ENCODE measurements around the gene PRKN.

PRKN gene

DNA sequence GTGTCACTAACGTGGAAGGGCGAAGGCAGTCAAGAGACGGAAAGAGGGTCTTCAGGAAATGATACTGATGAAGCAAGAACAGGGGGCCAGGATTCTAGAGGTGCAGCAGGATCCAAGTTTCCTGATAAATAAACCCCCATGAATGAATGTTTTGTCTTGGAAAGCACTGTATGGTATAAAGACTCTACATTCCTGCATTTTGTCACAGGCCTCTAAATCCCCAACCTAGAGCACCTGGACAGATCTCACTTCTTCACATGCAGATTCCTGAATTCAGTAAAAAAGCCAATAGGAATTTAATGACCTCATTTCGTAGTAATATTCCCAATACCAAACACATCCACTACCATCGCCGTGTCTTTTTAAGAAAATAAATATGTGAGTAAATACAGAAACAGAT is 577.8 kb downstream of the PRKN start:
- DNase-seq (ENCODE audit: low spot score), result no peak
- TF ChIP-seq, protein P1, sequence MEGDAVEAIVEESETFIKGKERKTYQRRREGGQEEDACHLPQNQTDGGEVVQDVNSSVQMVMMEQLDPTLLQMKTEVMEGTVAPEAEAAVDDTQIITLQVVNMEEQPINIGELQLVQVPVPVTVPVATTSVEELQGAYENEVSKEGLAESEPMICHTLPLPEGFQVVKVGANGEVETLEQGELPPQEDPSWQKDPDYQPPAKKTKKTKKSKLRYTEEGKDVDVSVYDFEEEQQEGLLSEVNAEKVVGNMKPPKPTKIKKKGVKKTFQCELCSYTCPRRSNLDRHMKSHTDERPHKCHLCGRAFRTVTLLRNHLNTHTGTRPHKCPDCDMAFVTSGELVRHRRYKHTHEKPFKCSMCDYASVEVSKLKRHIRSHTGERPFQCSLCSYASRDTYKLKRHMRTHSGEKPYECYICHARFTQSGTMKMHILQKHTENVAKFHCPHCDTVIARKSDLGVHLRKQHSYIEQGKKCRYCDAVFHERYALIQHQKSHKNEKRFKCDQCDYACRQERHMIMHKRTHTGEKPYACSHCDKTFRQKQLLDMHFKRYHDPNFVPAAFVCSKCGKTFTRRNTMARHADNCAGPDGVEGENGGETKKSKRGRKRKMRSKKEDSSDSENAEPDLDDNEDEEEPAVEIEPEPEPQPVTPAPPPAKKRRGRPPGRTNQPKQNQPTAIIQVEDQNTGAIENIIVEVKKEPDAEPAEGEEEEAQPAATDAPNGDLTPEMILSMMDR (IDR thresholded peaks at IDR 0.05; ENCODE audit: borderline replicate concordance, control extremely low read depth, extremely low read depth, insufficient read depth, missing control alignments), result no peak
- in situ Hi-C loops (cut with MboI; ENCODE audit: low sequenced_read_pairs, unreplicated experiment), result no loop called here

DNA sequence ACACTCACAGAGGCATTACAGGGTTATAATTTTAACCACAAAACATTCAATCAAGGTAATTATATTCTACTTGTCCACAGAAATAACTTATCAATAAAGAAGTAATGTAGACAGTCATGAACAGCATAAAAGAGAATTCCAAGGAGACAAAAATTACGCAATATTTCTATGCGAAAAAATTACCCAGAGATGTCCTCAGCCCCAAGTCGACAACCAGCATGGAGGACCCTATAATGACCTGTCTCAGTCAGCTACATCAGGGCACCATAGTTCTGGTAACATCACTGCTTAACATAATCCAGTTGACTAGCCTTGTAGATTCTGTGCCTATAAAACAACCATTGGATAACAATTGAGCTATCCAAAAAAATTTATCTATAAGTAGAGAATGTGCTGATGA is 579.8 kb downstream of the PRKN start:
- in situ Hi-C loops (cut with MboI; ENCODE audit: low sequenced_read_pairs, unreplicated experiment), result no loop called here
- TF ChIP-seq, protein P1 (IDR thresholded peaks at IDR 0.05; ENCODE audit: borderline replicate concordance, control extremely low read depth, extremely low read depth, insufficient read depth, missing control alignments), result no peak
- no peak for DNase-seq (ENCODE audit: low spot score)

DNA sequence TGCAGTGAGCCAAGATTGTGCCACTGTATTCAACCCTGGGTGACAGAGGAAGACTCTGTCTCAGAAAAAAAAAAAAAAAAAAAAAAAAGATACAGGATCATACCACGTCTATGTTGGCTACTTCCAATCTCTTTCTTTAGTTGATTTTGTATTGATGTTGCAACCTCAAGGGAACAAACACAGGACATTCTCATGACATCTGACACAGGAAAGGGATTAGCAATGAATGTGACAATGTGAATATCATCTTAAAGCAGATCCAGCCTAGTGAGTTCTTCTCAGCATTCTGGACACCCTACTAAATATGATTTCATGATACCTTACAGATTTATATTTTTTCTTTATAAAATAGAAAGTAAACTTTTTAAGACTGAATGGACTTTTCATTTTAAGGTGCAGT is 580.3 kb downstream of the PRKN start:
- in situ Hi-C loops (cut with MboI; ENCODE audit: low sequenced_read_pairs, unreplicated experiment), result no loop called here
- DNase-seq (ENCODE audit: low spot score), result no peak
- TF ChIP-seq, protein P1 (IDR thresholded peaks at IDR 0.05; ENCODE audit: borderline replicate concordance, control extremely low read depth, extremely low read depth, insufficient read depth, missing control alignments), result no peak

DNA sequence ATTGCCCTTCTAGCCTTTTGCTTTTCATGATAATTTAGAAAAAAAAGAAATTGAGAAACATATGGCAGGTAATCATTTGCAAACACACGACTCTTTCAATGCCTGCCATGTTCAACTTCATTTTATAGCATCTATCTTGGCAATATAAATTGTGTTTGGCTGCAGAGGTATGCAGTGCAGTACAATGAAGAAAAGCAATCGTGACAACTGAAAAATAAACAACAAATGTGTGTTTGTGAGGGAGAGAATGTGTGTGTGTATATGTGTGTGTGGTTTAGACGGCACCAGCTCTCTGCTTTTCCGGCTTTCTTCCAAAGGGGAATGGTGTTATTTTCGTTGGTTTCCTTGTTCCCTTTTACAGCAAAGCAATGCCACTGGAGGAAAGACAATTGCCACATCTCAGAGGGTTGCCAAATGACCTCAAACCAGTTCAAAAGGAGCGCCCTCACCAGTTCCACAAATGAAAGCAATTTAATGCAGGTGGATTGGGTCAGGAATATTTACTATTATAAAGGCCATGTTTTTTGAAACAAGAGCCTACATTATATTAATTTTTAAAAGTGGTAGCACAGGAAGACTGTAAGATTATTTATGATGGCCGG is 587.2 kb downstream of the PRKN start:
- TF ChIP-seq, protein P1 (IDR thresholded peaks at IDR 0.05; ENCODE audit: borderline replicate concordance, control extremely low read depth, extremely low read depth, insufficient read depth, missing control alignments), result no peak
- in situ Hi-C loops (cut with MboI; ENCODE audit: low sequenced_read_pairs, unreplicated experiment), result no loop called here
- no peak for DNase-seq (ENCODE audit: low spot score)

DNA sequence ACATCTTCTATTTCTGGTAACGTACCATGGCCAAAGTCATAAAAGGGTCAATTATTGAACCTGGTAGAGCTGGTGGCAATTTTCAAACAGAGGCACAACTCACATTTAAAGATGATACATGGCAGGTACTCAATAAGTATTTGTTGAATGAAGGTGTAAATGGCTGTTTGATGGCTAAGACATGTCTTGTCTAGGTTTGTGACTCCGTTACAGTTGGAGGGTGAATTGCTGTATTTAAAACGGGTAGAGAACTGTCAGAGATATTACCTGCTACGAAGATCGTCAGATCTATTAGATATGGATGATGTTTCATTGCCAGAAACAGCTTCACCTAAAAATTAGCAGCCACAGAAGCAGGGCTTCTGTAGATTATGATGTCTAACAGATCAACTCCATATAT is 601.9 kb downstream of the PRKN start:
- TF ChIP-seq, protein P1 (IDR thresholded peaks at IDR 0.05; ENCODE audit: borderline replicate concordance, control extremely low read depth, extremely low read depth, insufficient read depth, missing control alignments), result no peak
- no peak for DNase-seq (ENCODE audit: low spot score)
- in situ Hi-C loops (cut with MboI; ENCODE audit: low sequenced_read_pairs, unreplicated experiment), result no loop called here

DNA sequence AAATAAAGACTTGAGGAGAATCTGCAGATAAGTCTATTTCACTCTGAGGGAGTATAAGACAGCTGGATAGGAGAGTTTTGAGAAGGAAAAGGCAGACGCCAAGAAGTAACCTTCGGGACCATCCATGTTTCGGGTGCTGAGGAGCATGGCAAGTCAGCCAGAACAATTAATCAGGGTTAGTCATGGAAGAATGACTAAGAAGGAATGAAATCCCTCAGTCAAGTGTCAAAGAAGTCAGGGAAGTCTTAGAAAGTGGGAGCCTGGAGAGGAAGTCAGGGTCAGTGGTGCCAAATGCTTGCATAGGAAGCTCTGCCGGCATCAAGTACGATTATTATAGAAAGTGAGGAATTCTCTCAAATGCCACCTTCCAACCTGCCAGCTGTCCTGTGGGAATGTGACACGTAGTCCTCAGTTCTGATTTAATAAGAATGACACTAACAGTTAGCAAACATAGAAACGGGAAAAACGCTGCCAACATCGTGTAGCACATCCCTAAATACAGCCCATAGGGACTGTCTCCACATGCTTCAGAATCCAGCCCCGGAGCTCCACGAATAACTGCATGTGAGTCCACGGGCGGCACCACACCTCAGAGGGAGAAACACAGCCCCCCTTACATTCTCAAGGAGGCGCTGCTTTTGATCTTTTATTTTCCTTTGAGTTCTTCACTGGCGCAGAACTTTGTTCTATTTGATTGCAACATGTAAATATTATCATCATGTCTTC is 602.7 kb downstream of the PRKN start:
- in situ Hi-C loops (cut with MboI; ENCODE audit: low sequenced_read_pairs, unreplicated experiment), result no loop called here
- DNase-seq (ENCODE audit: low spot score), result no peak
- TF ChIP-seq, protein P1 (IDR thresholded peaks at IDR 0.05; ENCODE audit: borderline replicate concordance, control extremely low read depth, extremely low read depth, insufficient read depth, missing control alignments), result no peak

Data from GM13976 (cell line).